HG02884 (cell line): ENCODE data around the gene GNRH2.
"Not testable (repeated sequence)": the region's sequence is repeated elsewhere in the genome, so short reads cannot be mapped to it uniquely, and the experiment has no call there.

ENCODE experiments used
- ATAC-seq: cut with Tn5 transposase; IDR thresholded peaks from one replicate; pipeline ENCODE4 v1.9.1; 2021; ENCODE audit warnings: mild to moderate bottlenecking, moderate library complexity; ENCODE audit not compliant: unreplicated experiment

GNRH2 gene

GRCh38 chr20:3043322-3043721, at the start of gene GNRH2:
GNRH2 (plus strand) TSS chr20:3043622; CDS start chr20:3044415, 793 bp downstream.
- ATAC-seq: no peak

GRCh38 chr20:2995796-2996195, 47.6 kb upstream of the GNRH2 start:
- ATAC-seq: no peak

- ATAC-seq: no peak
Observed at GRCh38 chr20:2998728-2999127, 44.7 kb upstream of the GNRH2 start.

- ATAC-seq: no peak
Observed at GRCh38 chr20:3000852-3001523, 42.4 kb upstream of the GNRH2 start.

- no peak for ATAC-seq
Observed at GRCh38 chr20:3003416-3003815, 40.0 kb upstream of the GNRH2 start.

GRCh38 chr20:3010985-3011723, 32.3 kb upstream of the GNRH2 start:
- no peak for ATAC-seq

GRCh38 chr20:3011752-3012151, 31.7 kb upstream of the GNRH2 start:
- ATAC-seq: no peak

GRCh38 chr20:3013771-3014170, 29.7 kb upstream of the GNRH2 start:
- ATAC-seq: no peak

- ATAC-seq: no peak
Observed at GRCh38 chr20:3014179-3014578, 29.2 kb upstream of the GNRH2 start.

- no peak for ATAC-seq
Observed at GRCh38 chr20:3014662-3015061, 28.8 kb upstream of the GNRH2 start.

- not testable (repeated sequence) for ATAC-seq
Observed at GRCh38 chr20:3015302-3015701, 28.1 kb upstream of the GNRH2 start.

GRCh38 chr20:3021327-3021726, 22.1 kb upstream of the GNRH2 start:
- ATAC-seq: no peak

GRCh38 chr20:3021777-3022176, 21.6 kb upstream of the GNRH2 start:
- ATAC-seq: no peak

- ATAC-seq: not testable (repeated sequence)
Observed at GRCh38 chr20:3022559-3023490, 20.6 kb upstream of the GNRH2 start.

- ATAC-seq: no peak
Observed at GRCh38 chr20:3027987-3028386, 15.4 kb upstream of the GNRH2 start.

- ATAC-seq: no peak
Observed at GRCh38 chr20:3031524-3032147, 11.8 kb upstream of the GNRH2 start.

GRCh38 chr20:3032624-3033023, 10.8 kb upstream of the GNRH2 start:
- no peak for ATAC-seq

- no peak for ATAC-seq
Observed at GRCh38 chr20:3037654-3038053, 5.8 kb upstream of the GNRH2 start.

GRCh38 chr20:3038454-3038853, 5.0 kb upstream of the GNRH2 start:
- no peak for ATAC-seq

GRCh38 chr20:3039426-3039825, 4.0 kb upstream of the GNRH2 start:
- ATAC-seq: no peak

- ATAC-seq: no peak
Observed at GRCh38 chr20:3040086-3040485, 3.3 kb upstream of the GNRH2 start.
